OCI-LY3 (cell line): Measurements from ENCODE around the gene APAF1.

Source experiments
- H2AFZ ChIP-seq: fragments of 200-600, 300-600 bp; shearing (Covaris generic); 2 replicates; pipeline ENCODE4 v1.6.0; 2014; ENCODE audit warnings: antibody characterized with exemption, low read depth, low read length
- H3K27ac ChIP-seq: fragments of 200-600, 300-600 bp; sonication (generic); 2 replicates; pipeline ENCODE4 v1.5.1; 2014; ENCODE audit warnings: mild to moderate bottlenecking, low read length, moderate library complexity, mixed read lengths
- H3K27me3 ChIP-seq: fragments of 200-600, 300-600 bp; sonication (generic); 2 replicates; pipeline ENCODE4 v1.6.1; 2014; ENCODE audit warnings: low read depth, low read length, mixed read lengths
- H3K36me3 ChIP-seq: fragments of 200-600, 300-600 bp; sonication (generic); replicated peaks from 2 replicates; pipeline ENCODE3; 2014; ENCODE audit warnings: low read depth, low read length, mixed read lengths
- H3K4me1 ChIP-seq: fragments of 300-600, 200-600 bp; sonication (generic); 2 replicates; pipeline ENCODE4 v1.6.1; 2014; ENCODE audit warnings: low read length, mixed read lengths
- H3K4me2 ChIP-seq: fragments of 200-600, 300-600 bp; sonication (generic); 2 replicates; pipeline ENCODE4 v1.6.1; 2014; ENCODE audit warnings: low read length, mixed read lengths
- H3K4me3 ChIP-seq: fragments of 300-600, 200-600 bp; sonication (generic); 2 replicates; pipeline ENCODE4 v1.5.1; 2014; ENCODE audit warnings: antibody characterized with exemption, mild to moderate bottlenecking, low read length, moderate library complexity
- H3K79me2 ChIP-seq: fragments of 300-600, 200-600 bp; shearing (Covaris generic); 2 replicates; pipeline ENCODE4 v1.6.1; 2014; ENCODE audit warnings: mild to moderate bottlenecking, low read length, mixed read lengths
- H3K9ac ChIP-seq: fragments of 300-600, 200-600 bp; shearing (Covaris generic); 2 replicates; pipeline ENCODE4 v1.6.0; 2014; ENCODE audit warnings: mild to moderate bottlenecking, low read length, moderate library complexity
- H3K9me3 ChIP-seq: fragments of 200-600, 300-600 bp; shearing (Covaris generic); 2 replicates; pipeline ENCODE4 v1.6.1; 2014; ENCODE audit warnings: low read length, mixed read lengths; ENCODE audit not compliant: insufficient read depth
- H4K20me1 ChIP-seq: fragments of 200-600, 300-600 bp; sonication (generic); 2 replicates; pipeline ENCODE4 v1.6.1; 2016; ENCODE audit warnings: low read length, mixed read lengths; ENCODE audit not compliant: insufficient read depth
- CTCF ChIP-seq: fragments of 200-600, 300-600 bp; sonication (generic); IDR thresholded peaks from 2 replicates; pipeline ENCODE4 v1.5.1; 2014; ENCODE audit warnings: antibody characterized with exemption, low read length, low read depth
- EZH2phosphoT487 ChIP-seq: fragments of 200-600 bp; shearing (Covaris generic); IDR thresholded peaks from 2 replicates; pipeline ENCODE4 v1.6.1; 2018; ENCODE audit warnings: antibody characterized with exemption, mixed run types, low read depth

APAF1 gene

GRCh38 chr12:98772818-98773217 is 127.7 kb downstream of the APAF1 start:
- H3K9me3 ChIP-seq, result no peaks in the 10 kb centered on the region
- TF ChIP-seq CTCF (no peak), EZH2phosphoT487 (no peak)
- H3K4me1 ChIP-seq, result no peaks in the 10 kb centered on the region
- no peaks in the 10 kb centered on the region for H4K20me1 ChIP-seq
- H3K27ac ChIP-seq, result no peak overlapping the region
- no peak overlapping the region for H3K4me3 ChIP-seq
- no peaks in the 10 kb centered on the region for H3K79me2 ChIP-seq
- no peak overlapping the region for H3K4me2 ChIP-seq
- H3K36me3 ChIP-seq, result no peaks in the 10 kb centered on the region
- no peak overlapping the region for H2AFZ ChIP-seq
- H3K27me3 ChIP-seq, result no peaks in the 10 kb centered on the region
- H3K9ac ChIP-seq, result no peak overlapping the region

GRCh38 chr12:98780261-98780660 is 135.2 kb downstream of the APAF1 start:
- Histone ChIP-seq H3K36me3 (no peaks in the 10 kb centered on the region), H2AFZ (no peak overlapping the region), H3K4me3 (no peak overlapping the region), H3K27me3 (peaks cover 8% of the 10 kb centered on the region; the same call in 1 of the 2 replicates), H3K4me1 (no peaks in the 10 kb centered on the region), H3K9me3 (no peaks in the 10 kb centered on the region), H3K79me2 (no peaks in the 10 kb centered on the region), H4K20me1 (no peaks in the 10 kb centered on the region), H3K27ac (no peak overlapping the region), H3K9ac (no peak overlapping the region), H3K4me2 (no peak overlapping the region)
- TF ChIP-seq EZH2phosphoT487, result no peak
- no peak for TF ChIP-seq CTCF

- no peak overlapping the region for H3K9ac ChIP-seq
- no peak for TF ChIP-seq CTCF
- TF ChIP-seq EZH2phosphoT487, result no peak
- H3K27me3 ChIP-seq, result peaks cover 8% of the 10 kb centered on the region; the same call in 1 of the 2 replicates
- no peak overlapping the region for H3K27ac ChIP-seq
- no peak overlapping the region for H2AFZ ChIP-seq
- H3K9me3 ChIP-seq, result no peaks in the 10 kb centered on the region
- H3K36me3 ChIP-seq, result no peaks in the 10 kb centered on the region
- H3K79me2 ChIP-seq, result no peaks in the 10 kb centered on the region
- no peak overlapping the region for H3K4me2 ChIP-seq
- no peaks in the 10 kb centered on the region for H4K20me1 ChIP-seq
- H3K4me1 ChIP-seq, result no peaks in the 10 kb centered on the region
- no peak overlapping the region for H3K4me3 ChIP-seq
Observed at GRCh38 chr12:98783420-98783819, 138.3 kb downstream of the APAF1 start.
